ENCODE results near the gene MAMDC2. TPM values are rescaled to one million over a fixed set of nuclear protein-coding genes. Genes with fewer than 3 reads are reported as not detected.

MAMDC2 gene
- total and polyA plus RNA-seq, 2 of the 8 experiments (the other 6 are each of a cell fraction or from before 2014, with no cell fraction given) = 6.1 to 15.4 TPM

DNA sequence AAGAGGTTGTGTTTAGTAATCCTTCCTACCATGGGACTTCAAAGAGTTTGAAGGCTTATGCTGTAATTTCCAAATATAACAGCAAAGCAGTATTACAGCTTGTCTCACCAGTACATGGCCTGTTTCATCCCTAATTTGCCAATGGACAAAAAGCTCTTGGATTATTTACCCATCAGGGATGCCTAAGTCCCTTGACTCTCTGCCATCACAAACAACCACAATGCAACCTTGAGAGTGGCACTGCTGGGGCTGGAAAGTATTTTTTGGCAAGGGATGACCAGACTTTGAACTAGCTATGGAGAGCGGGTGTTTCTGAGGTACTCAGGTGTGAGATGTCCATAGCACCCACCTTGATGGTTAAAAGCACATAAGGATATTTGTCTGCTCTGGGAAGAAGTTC, 9.1 kb downstream of the MAMDC2 start:
- FAIRE-seq = no peak
- WGBS, 2 experiments (ENCODE audit: extremely low coverage in 1 of 2, insufficient coverage in 1 of 2, insufficient read length in 1 of 2, insufficient replicate concordance in 2 of 2, low coverage in 1 of 2, low lambda C conversion rate in 2 of 2, missing lambda C conversion rate in 1 of 2) = 90% methylated on average over 1 of the region's 1 CpG; no CpG with 5 or more reads in 1 of the 2 experiments

More for the DNA sequence above, 9.1 kb downstream of the MAMDC2 start:
- POLR2A ChIA-PET (ENCODE audit: partially characterized antibody) = interaction anchor here (0.6 kb wide), 1 partner anchor 12 kb away, joined by 3 read pairs; no protein-coding TSS in a partner anchor
- H3K23me2 ChIP-seq (ENCODE audit: low read depth, low read length) = no peaks in the 10 kb centered on the region
- H2BK20ac ChIP-seq (ENCODE audit: low read length) = no peak overlapping the region
- H3K36me3 ChIP-seq (ENCODE audit: control insufficient read depth in 2 of 4, insufficient read depth in 4 of 4, low read length in 3 of 4) = no peaks in the 10 kb centered on the region; a peak in 1 of 8 replicates
- H3K4ac ChIP-seq (replicated peaks; ENCODE audit: insufficient read length, low read depth, low read length) = no peak overlapping the region
- no peak overlapping the region for H3K4me2 ChIP-seq (ENCODE audit: insufficient read depth in 1 of 2, low read depth in 2 of 2, low read length in 2 of 2)
- H3K79me2 ChIP-seq (ENCODE audit: control insufficient read depth in 1 of 2, insufficient read depth in 2 of 2, low read length in 2 of 2) = no peaks in the 10 kb centered on the region
- no peak overlapping the region for H2BK120ac ChIP-seq (replicated peaks; ENCODE audit: low read depth, low read length)
- CTCF ChIA-PET (ENCODE audit: partially characterized antibody) = interaction anchor here (1.0 to 1.8 kb wide), 2 partner anchors 11 to 57 kb away, joined by 3 to 4 read pairs; no protein-coding TSS in a partner anchor
- no peak overlapping the region for H3K27ac ChIP-seq (ENCODE audit: low read depth, low read length)
- no peak overlapping the region for H3K56ac ChIP-seq (replicated peaks; ENCODE audit: insufficient read length, low read depth, low read length)
- no peak overlapping the region for H3K4me3 ChIP-seq (ENCODE audit: extremely low read depth in 1 of 4, insufficient read depth in 2 of 4, low read depth in 3 of 4, low read length in 4 of 4)
- H4K91ac ChIP-seq (replicated peaks; ENCODE audit: insufficient read length, low read length) = no peak overlapping the region
- H3K79me1 ChIP-seq (ENCODE audit: low read depth, low read length) = no peaks in the 10 kb centered on the region; the same call in 1 of the 2 replicates
- H3K9ac ChIP-seq (replicated peaks in 1 of 4; ENCODE audit: extremely low read depth in 1 of 4, low read depth in 3 of 4, low read length in 3 of 4) = no peak overlapping the region
- no peaks in the 10 kb centered on the region for H4K20me1 ChIP-seq (replicated peaks in 1 of 2; ENCODE audit: control insufficient read depth in 1 of 2, insufficient read depth in 2 of 2, low read length in 2 of 2)
- H4K8ac ChIP-seq (ENCODE audit: extremely low read depth, insufficient read depth, low read length) = no peak overlapping the region
- no peak overlapping the region for H2BK5ac ChIP-seq (ENCODE audit: low read depth, low read length)
- H3K4me1 ChIP-seq (replicated peaks in 1 of 4; ENCODE audit: control insufficient read depth in 3 of 4, insufficient read depth in 4 of 4, low read length in 3 of 4) = no peaks in the 10 kb centered on the region
- no peak overlapping the region for H3K23ac ChIP-seq (ENCODE audit: insufficient read length)
- no peak overlapping the region for H2BK12ac ChIP-seq (ENCODE audit: low read depth, low read length)
- H3K14ac ChIP-seq (ENCODE audit: insufficient read length) = no peak overlapping the region
- H3K18ac ChIP-seq (ENCODE audit: extremely low read depth, low read length) = no peak overlapping the region
- H4K5ac ChIP-seq (ENCODE audit: insufficient read length, low read depth, low read length) = no peak overlapping the region
- no peak for DNase-seq (ENCODE audit: low read depth in 1 of 2, low spot score in 2 of 2)
- no peak overlapping the region for H2AK5ac ChIP-seq (ENCODE audit: low read depth, low read length)
- H3K9me3 ChIP-seq (ENCODE audit: insufficient read depth in 2 of 2, low read depth in 1 of 2, low read length in 1 of 2) = 0 out of 4 replicates have a peak, but pooled peaks cover 3 to 9% of the 10 kb centered on the region in 2 experiments
- H3K27me3 ChIP-seq (replicated peaks in 1 of 4; ENCODE audit: control insufficient read depth in 3 of 4, extremely low read depth in 1 of 4, insufficient read depth in 3 of 4, low read length in 3 of 4) = no peaks in the 10 kb centered on the region
- H2BK15ac ChIP-seq (ENCODE audit: low read length) = no peak overlapping the region
- H2AFZ ChIP-seq (ENCODE audit: low read length) = no peak overlapping the region

Data from H1 (cell line).